HEK293 (cell line): ENCODE measurements around the gene SPAG5.

ENCODE experiments used
- GFI1B ChIP-seq: fragments of 450-650 bp; formaldehyde crosslinking; IDR thresholded peaks from 2 replicates; pipeline ENCODE4 v1.5.1; 2016; ENCODE audit warnings: missing biosample characterization, missing genetic modification characterization
- KLF7 ChIP-seq: fragments of 450-650 bp; formaldehyde crosslinking; IDR thresholded peaks from 2 replicates; pipeline ENCODE4 v1.5.1; 2016; ENCODE audit warnings: missing biosample characterization, missing genetic modification characterization, borderline replicate concordance
- REPIN1 ChIP-seq: fragments of 450-650 bp; formaldehyde crosslinking; IDR thresholded peaks from 2 replicates; pipeline ENCODE4 v1.5.1; 2017; ENCODE audit warnings: missing biosample characterization, missing genetic modification characterization, low read depth
- SP7 ChIP-seq: fragments of 450-650 bp; formaldehyde crosslinking; IDR thresholded peaks from 2 replicates; pipeline ENCODE4 v1.5.1; 2016; ENCODE audit warnings: missing biosample characterization, missing genetic modification characterization
- TRIM28 ChIP-seq: IDR thresholded peaks from 2 replicates; pipeline ENCODE4 v1.6.1; 2011; ENCODE audit warnings: low read length, control low read depth, borderline replicate concordance
- ZBTB1 ChIP-seq: fragments of 450-650 bp; formaldehyde crosslinking; IDR thresholded peaks from 2 replicates; pipeline ENCODE4 v1.5.1; 2016; ENCODE audit warnings: missing biosample characterization, missing genetic modification characterization
- ZFP37 ChIP-seq: fragments of 450-650 bp; formaldehyde crosslinking; IDR thresholded peaks from 2 replicates; pipeline ENCODE4 v1.5.1; 2016; ENCODE audit warnings: missing biosample characterization, missing genetic modification characterization
- ZFP41 ChIP-seq: fragments of 450-650 bp; formaldehyde crosslinking; IDR thresholded peaks from 2 replicates; pipeline ENCODE4 v1.5.1; 2016; ENCODE audit warnings: missing biosample characterization, missing genetic modification characterization, borderline replicate concordance
- ZIC2 ChIP-seq: fragments of 450-650 bp; formaldehyde crosslinking; IDR thresholded peaks from 2 replicates; pipeline ENCODE4 v1.5.1; 2016; ENCODE audit warnings: missing biosample characterization, missing genetic modification characterization
- ZNF10 ChIP-seq: fragments of 450-650 bp; formaldehyde crosslinking; IDR thresholded peaks from 2 replicates; pipeline ENCODE4 v1.5.1; 2017; ENCODE audit warnings: missing biosample characterization, missing genetic modification characterization
- ZNF114 ChIP-seq: fragments of 450-650 bp; formaldehyde crosslinking; IDR thresholded peaks from 2 replicates; pipeline ENCODE4 v1.5.0; 2017; ENCODE audit warnings: missing biosample characterization, missing genetic modification characterization
- ZNF133 ChIP-seq: fragments of 450-650 bp; formaldehyde crosslinking; IDR thresholded peaks from 2 replicates; pipeline ENCODE4 v1.5.1; 2016; ENCODE audit warnings: missing biosample characterization, missing genetic modification characterization
- ZNF140 ChIP-seq: fragments of 450-650 bp; formaldehyde crosslinking; IDR thresholded peaks from 2 replicates; pipeline ENCODE4 v1.5.1; 2016; ENCODE audit warnings: missing biosample characterization, missing genetic modification characterization
- ZNF146 ChIP-seq: fragments of 450-650 bp; formaldehyde crosslinking; IDR thresholded peaks from 2 replicates; pipeline ENCODE4 v1.5.1; 2016; ENCODE audit warnings: missing biosample characterization, missing genetic modification characterization
- ZNF354C ChIP-seq: fragments of 450-650 bp; formaldehyde crosslinking; IDR thresholded peaks from 2 replicates; pipeline ENCODE4 v1.5.1; 2016; ENCODE audit warnings: missing biosample characterization, missing genetic modification characterization, low read depth, borderline replicate concordance
- ZNF366 ChIP-seq: fragments of 450-650 bp; formaldehyde crosslinking; conservative IDR thresholded peaks from 2 replicates; pipeline ENCODE4 v1.5.1; 2016; ENCODE audit warnings: missing biosample characterization, missing genetic modification characterization
- ZNF37A ChIP-seq: fragments of 450-650 bp; IDR thresholded peaks from 2 replicates; pipeline ENCODE4 v1.5.1; 2018; ENCODE audit warnings: missing biosample characterization, missing genetic modification characterization
- ZNF549 ChIP-seq: fragments of 450-650 bp; IDR thresholded peaks from 2 replicates; pipeline ENCODE4 v1.5.1; 2018; ENCODE audit warnings: missing biosample characterization, missing genetic modification characterization, mild to moderate bottlenecking, inconsistent platforms, moderate library complexity
- ZNF558 ChIP-seq: fragments of 450-650 bp; formaldehyde crosslinking; IDR thresholded peaks from 2 replicates; pipeline ENCODE4 v1.5.1; 2016; ENCODE audit warnings: missing biosample characterization, missing genetic modification characterization
- ZNF654 ChIP-seq: fragments of 450-650 bp; formaldehyde crosslinking; IDR thresholded peaks from 2 replicates; pipeline ENCODE4 v1.5.1; 2016; ENCODE audit warnings: low read depth, missing biosample characterization, missing genetic modification characterization
- ZNF677 ChIP-seq: fragments of 450-650 bp; IDR thresholded peaks from 2 replicates; pipeline ENCODE4 v1.5.0; 2018; ENCODE audit warnings: missing biosample characterization, mild to moderate bottlenecking, missing genetic modification characterization, moderate library complexity
- ZNF768 ChIP-seq: fragments of 450-650 bp; formaldehyde crosslinking; IDR thresholded peaks from 2 replicates; pipeline ENCODE4 v1.5.1; 2018; ENCODE audit warnings: missing biosample characterization, mild to moderate bottlenecking, missing genetic modification characterization
- ZNF776 ChIP-seq: fragments of 450-650 bp; formaldehyde crosslinking; IDR thresholded peaks from 2 replicates; pipeline ENCODE4 v1.5.0; 2017; ENCODE audit warnings: missing biosample characterization, missing genetic modification characterization, borderline replicate concordance
- ZNF792 ChIP-seq: fragments of 450-650 bp; formaldehyde crosslinking; IDR thresholded peaks from 2 replicates; pipeline ENCODE4 v1.5.1; 2016; ENCODE audit warnings: missing biosample characterization, missing genetic modification characterization
- ZNF837 ChIP-seq: fragments of 450-650 bp; formaldehyde crosslinking; IDR thresholded peaks from 2 replicates; pipeline ENCODE4 v1.5.1; 2016; ENCODE audit warnings: missing biosample characterization, missing genetic modification characterization
- TF ChIP-seq, protein P1 (sequence below): fragments of 450-650 bp; formaldehyde crosslinking; IDR thresholded peaks from 2 replicates; pipeline ENCODE4 v1.5.1; 2017; ENCODE audit warnings: missing biosample characterization, missing genetic modification characterization
- TF ChIP-seq, protein P2 (sequence below): sonication (generic); formaldehyde crosslinking; IDR thresholded peaks from 2 replicates; pipeline ENCODE4 v1.8.1; 2022; ENCODE audit warnings: mild to moderate bottlenecking, moderate library complexity, missing genetic modification reagents
- TF ChIP-seq, protein P3 (sequence below): fragments of 450-650 bp; formaldehyde crosslinking; IDR thresholded peaks from 2 replicates; pipeline ENCODE4 v1.5.1; 2017; ENCODE audit warnings: missing biosample characterization, missing genetic modification characterization
- TF ChIP-seq, protein P4 (sequence below): fragments of 450-650 bp; formaldehyde crosslinking; IDR thresholded peaks from 2 replicates; pipeline ENCODE4; 2016; ENCODE audit warnings: missing biosample characterization, missing genetic modification characterization
- TF ChIP-seq, protein P5 (sequence below): fragments of 450-650 bp; formaldehyde crosslinking; IDR thresholded peaks from 2 replicates; pipeline ENCODE4 v1.5.1; 2016; ENCODE audit warnings: missing biosample characterization, missing genetic modification characterization, borderline replicate concordance

SPAG5 gene

DNA sequence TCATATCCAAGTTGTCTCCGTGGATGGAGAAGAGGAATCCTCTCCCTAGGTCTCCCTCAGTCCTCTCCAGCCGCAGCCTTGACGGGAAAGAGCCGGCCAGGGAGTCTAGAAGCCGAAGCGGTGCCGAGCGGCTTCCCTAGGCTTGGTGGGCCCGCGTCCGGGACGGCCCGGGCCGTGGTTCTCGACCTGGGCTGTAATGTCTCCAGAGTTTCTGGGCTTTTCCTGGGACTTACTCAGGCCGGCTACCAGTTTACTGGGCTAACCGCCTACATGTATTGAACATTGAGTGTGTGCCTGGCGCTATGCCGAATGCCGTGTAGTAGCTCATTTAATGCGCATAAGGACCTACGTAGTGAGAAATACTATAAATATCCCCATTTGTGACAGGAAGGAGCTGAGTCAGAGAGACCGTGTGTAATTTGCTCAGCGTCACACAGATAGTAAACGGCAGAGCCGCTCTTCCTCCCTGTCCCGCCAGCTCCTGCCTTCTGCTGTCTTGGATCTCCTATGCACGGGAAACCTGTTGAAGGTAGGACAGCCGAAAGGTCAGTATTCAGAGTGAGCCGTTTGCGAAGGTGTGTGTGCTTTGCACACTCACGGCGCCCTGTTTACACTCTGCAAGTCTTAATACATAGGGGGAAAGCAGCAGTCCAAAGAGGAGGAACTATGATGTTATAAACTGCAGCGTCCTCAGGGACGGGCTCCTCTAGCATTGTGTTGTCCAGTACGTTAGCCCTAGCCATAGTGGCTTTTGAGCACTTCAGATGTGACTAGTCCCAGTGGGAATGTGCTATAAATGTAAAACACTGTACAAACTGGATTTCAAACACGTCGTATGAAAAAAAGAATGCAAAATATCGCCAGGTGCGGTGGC lies 723 bp upstream of the SPAG5 start (continued):
- TF ChIP-seq ZNF10 (tag by site-specific recombination) (no peak), ZNF776 (no peak), ZNF114 (tag by site-specific recombination) (no peak), ZNF37A (tag by site-specific recombination) (no peak), ZNF768 (tag by site-specific recombination) (0 out of 2 replicates have a peak, but pooled peaks have one; percentile 26), ZNF549 (tag by site-specific recombination) (no peak), ZNF558 (no peak), GFI1B (no peak), KLF7 (no peak), ZNF792 (no peak), ZNF654 (tag by site-specific recombination) (no peak), SP7 (tag by site-specific recombination) (peak; percentile 74), ZNF677 (tag by site-specific recombination) (no peak), ZNF133 (tag by site-specific recombination) (no peak), REPIN1 (tag by site-specific recombination) (no peak), ZFP37 (tag by site-specific recombination) (0 out of 2 replicates have a peak, but pooled peaks have one; percentile 39), ZNF366 (tag by site-specific recombination) (peak; percentile 53; the same call in 1 of the 2 replicates), ZNF146 (tag by site-specific recombination) (peak; percentile 23; the same call in 1 of the 2 replicates), ZBTB1 (0 out of 2 replicates have a peak, but pooled peaks have one; percentile 6), ZFP41 (tag by site-specific recombination) (no peak), ZNF837 (tag by site-specific recombination) (no peak), ZNF354C (no peak), TRIM28 (peak; percentile 59; the same call in 1 of the 2 replicates), ZIC2 (tag by site-specific recombination) (no peak), ZNF140 (no peak)
- TF ChIP-seq, protein P1, sequence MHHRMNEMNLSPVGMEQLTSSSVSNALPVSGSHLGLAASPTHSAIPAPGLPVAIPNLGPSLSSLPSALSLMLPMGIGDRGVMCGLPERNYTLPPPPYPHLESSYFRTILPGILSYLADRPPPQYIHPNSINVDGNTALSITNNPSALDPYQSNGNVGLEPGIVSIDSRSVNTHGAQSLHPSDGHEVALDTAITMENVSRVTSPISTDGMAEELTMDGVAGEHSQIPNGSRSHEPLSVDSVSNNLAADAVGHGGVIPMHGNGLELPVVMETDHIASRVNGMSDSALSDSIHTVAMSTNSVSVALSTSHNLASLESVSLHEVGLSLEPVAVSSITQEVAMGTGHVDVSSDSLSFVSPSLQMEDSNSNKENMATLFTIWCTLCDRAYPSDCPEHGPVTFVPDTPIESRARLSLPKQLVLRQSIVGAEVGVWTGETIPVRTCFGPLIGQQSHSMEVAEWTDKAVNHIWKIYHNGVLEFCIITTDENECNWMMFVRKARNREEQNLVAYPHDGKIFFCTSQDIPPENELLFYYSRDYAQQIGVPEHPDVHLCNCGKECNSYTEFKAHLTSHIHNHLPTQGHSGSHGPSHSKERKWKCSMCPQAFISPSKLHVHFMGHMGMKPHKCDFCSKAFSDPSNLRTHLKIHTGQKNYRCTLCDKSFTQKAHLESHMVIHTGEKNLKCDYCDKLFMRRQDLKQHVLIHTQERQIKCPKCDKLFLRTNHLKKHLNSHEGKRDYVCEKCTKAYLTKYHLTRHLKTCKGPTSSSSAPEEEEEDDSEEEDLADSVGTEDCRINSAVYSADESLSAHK: 0 out of 2 replicates have a peak, but pooled peaks have one; percentile 0
- TF ChIP-seq, protein P2, sequence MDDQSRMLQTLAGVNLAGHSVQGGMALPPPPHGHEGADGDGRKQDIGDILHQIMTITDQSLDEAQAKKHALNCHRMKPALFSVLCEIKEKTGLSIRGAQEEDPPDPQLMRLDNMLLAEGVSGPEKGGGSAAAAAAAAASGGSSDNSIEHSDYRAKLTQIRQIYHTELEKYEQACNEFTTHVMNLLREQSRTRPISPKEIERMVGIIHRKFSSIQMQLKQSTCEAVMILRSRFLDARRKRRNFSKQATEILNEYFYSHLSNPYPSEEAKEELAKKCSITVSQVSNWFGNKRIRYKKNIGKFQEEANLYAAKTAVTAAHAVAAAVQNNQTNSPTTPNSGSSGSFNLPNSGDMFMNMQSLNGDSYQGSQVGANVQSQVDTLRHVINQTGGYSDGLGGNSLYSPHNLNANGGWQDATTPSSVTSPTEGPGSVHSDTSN: no peak
- TF ChIP-seq, protein P3, sequence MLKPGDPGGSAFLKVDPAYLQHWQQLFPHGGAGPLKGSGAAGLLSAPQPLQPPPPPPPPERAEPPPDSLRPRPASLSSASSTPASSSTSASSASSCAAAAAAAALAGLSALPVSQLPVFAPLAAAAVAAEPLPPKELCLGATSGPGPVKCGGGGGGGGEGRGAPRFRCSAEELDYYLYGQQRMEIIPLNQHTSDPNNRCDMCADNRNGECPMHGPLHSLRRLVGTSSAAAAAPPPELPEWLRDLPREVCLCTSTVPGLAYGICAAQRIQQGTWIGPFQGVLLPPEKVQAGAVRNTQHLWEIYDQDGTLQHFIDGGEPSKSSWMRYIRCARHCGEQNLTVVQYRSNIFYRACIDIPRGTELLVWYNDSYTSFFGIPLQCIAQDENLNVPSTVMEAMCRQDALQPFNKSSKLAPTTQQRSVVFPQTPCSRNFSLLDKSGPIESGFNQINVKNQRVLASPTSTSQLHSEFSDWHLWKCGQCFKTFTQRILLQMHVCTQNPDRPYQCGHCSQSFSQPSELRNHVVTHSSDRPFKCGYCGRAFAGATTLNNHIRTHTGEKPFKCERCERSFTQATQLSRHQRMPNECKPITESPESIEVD (tag by site-specific recombination): no peak
- TF ChIP-seq, protein P4, sequence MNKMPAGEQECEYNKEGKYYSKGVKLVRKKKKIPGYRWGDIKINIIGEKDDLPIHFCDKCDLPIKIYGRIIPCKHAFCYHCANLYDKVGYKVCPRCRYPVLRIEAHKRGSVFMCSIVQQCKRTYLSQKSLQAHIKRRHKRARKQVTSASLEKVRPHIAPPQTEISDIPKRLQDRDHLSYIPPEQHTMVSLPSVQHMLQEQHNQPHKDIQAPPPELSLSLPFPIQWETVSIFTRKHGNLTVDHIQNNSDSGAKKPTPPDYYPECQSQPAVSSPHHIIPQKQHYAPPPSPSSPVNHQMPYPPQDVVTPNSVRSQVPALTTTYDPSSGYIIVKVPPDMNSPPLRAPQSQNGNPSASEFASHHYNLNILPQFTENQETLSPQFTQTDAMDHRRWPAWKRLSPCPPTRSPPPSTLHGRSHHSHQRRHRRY (tag by site-specific recombination): no peak
- TF ChIP-seq, protein P5, sequence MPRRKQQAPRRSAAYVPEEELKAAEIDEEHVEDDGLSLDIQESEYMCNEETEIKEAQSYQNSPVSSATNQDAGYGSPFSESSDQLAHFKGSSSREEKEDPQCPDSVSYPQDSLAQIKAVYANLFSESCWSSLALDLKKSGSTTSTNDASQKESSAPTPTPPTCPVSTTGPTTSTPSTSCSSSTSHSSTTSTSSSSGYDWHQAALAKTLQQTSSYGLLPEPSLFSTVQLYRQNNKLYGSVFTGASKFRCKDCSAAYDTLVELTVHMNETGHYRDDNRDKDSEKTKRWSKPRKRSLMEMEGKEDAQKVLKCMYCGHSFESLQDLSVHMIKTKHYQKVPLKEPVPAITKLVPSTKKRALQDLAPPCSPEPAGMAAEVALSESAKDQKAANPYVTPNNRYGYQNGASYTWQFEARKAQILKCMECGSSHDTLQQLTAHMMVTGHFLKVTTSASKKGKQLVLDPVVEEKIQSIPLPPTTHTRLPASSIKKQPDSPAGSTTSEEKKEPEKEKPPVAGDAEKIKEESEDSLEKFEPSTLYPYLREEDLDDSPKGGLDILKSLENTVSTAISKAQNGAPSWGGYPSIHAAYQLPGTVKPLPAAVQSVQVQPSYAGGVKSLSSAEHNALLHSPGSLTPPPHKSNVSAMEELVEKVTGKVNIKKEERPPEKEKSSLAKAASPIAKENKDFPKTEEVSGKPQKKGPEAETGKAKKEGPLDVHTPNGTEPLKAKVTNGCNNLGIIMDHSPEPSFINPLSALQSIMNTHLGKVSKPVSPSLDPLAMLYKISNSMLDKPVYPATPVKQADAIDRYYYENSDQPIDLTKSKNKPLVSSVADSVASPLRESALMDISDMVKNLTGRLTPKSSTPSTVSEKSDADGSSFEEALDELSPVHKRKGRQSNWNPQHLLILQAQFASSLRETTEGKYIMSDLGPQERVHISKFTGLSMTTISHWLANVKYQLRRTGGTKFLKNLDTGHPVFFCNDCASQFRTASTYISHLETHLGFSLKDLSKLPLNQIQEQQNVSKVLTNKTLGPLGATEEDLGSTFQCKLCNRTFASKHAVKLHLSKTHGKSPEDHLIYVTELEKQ (tag by site-specific recombination): peak; percentile 44; the same call in 1 of the 2 replicates
